Body of pancreas (tissue), 4 donors: Measurements from ENCODE around the gene ATXN7L3. TPM values are rescaled to one million over a fixed set of nuclear protein-coding genes. Genes with fewer than 3 reads are reported as not detected.

Source experiments
- ATAC-seq: fragments of 150-250 bp; one replicate; pipeline ENCODE4 v1.9.1; 2016
- DNase-seq, 4 donors: peaks; one replicate each; pipeline ENCODE4 v3.0.0-alpha.2; 2019
- H3K27ac ChIP-seq, 4 donors: fragments of 200-600 bp; sonication (generic); 1 replicate in 3 of 4; 2 replicates in 1 of 4; pipeline versions ENCODE4 v1.5.1 to v1.6.1; 2016 to 2019; ENCODE audit warnings: mild to moderate bottlenecking in 1 of 4, mixed read lengths in 1 of 4, moderate library complexity in 1 of 4
- H3K27me3 ChIP-seq, 2 donors: fragments of 200-600 bp; sonication (generic); one replicate each; pipeline ENCODE4 v1.6.0; 2016; ENCODE audit warnings: mild to moderate bottlenecking in 1 of 2
- H3K36me3 ChIP-seq, 2 donors: fragments of 200-600 bp; sonication (generic); replicated peaks in 1 of 2; 2 replicates each; pipeline ENCODE4 v1.5.1; 2016; ENCODE audit warnings: low read depth in 2 of 2; ENCODE audit not compliant: insufficient read depth in 1 of 2
- H3K4me1 ChIP-seq: fragments of 200-600 bp; sonication (generic); one replicate; pipeline ENCODE4 v1.6.0; 2016
- H3K4me3 ChIP-seq, 2 donors: fragments of 200-600 bp; sonication (generic); 1 replicate in 1 of 2; 2 replicates in 1 of 2; pipeline ENCODE4 v1.5.1; 2016 to 2019
- H3K9me3 ChIP-seq, 3 donors: fragments of 200-600 bp; sonication (generic); 1 replicate in 2 of 3; 2 replicates in 1 of 3; pipeline ENCODE4 v1.5.1; 2016
- CTCF ChIP-seq, 7 experiments: fragments of 450-650 bp in 4 of 7; fragments of 200-600 bp in 3 of 7; sonication (generic) in 3 of 7; IDR thresholded peaks; one replicate each; pipeline ENCODE4 v1.5.1; 2016 to 2019; ENCODE audit warnings: antibody characterized with exemption in 7 of 7
- POLR2A ChIP-seq, 3 donors: fragments of 450-650 bp; IDR thresholded peaks; one replicate each; pipeline ENCODE4 v1.6.1; 2016; ENCODE audit warnings: antibody characterized with exemption in 3 of 3, mild to moderate bottlenecking in 2 of 3
- WGBS, 2 donors: methylation state at CpG; one replicate each; pipeline ENCODE4 v1.1.5; 2017; 5-methylcytosine and 5-hydroxymethylcytosine counted together
- intact Hi-C: fragments of 100-400 bp; cut with DNase I; formaldehyde crosslinking; loops from one replicate; pipeline ENCODE4 v1.15.1; 2023
- total RNA-seq, 2 donors: library from RNA; depleted of rRNA; stranded (reverse); fragments of >200 nt; gene quantifications; one replicate each; pipeline ENCODE4 v1.1.0, GENCODE V29; 2016

ATXN7L3 gene
- total RNA-seq, 2 donors from 2014 or later, result 21.0 to 37.6 TPM

GRCh38 chr17:44218344-44219107, 18.8 kb upstream of the ATXN7L3 start:
- Histone ChIP-seq H3K27ac (peak overlapping the region; percentile 94 to 99 (median 99)), H3K27me3 (no peaks in the 10 kb centered on the region), H3K4me3 (peak overlapping the region; percentile 15 to 33), H3K36me3 (peaks cover 9 to 24% of the 10 kb centered on the region in 2 donors), H3K4me1 (peaks cover 35% of the 10 kb centered on the region), H3K9me3 (no peaks in the 10 kb centered on the region)
- ATAC-seq (peak; percentile 71), DNase-seq (peak; percentile 88 to 90 (median 88))
- WGBS, 2 donors, result 0 to 10% methylated on average over 2 to 40 of the region's 89 CpGs
- intact Hi-C loops, result loop anchor here (5.0 kb wide), 1 partner anchor 104 kb away; the partner anchor contains the start of gene SLC25A39
- TF ChIP-seq CTCF (IDR thresholded peaks at IDR 0.05) (peak; percentile 47 to 61 (median 56)), POLR2A (IDR thresholded peaks at IDR 0.05) (peak in 1 of 3 donors; percentile 46)

- TF ChIP-seq POLR2A (IDR thresholded peaks at IDR 0.05), result no peak
- no peak for TF ChIP-seq CTCF (IDR thresholded peaks at IDR 0.05)
- H3K36me3 ChIP-seq, result peaks cover 9 to 24% of the 10 kb centered on the region in 2 donors
- H3K4me3 ChIP-seq, result no peak overlapping the region
- H3K9me3 ChIP-seq, result no peaks in the 10 kb centered on the region
- intact Hi-C loops, result loop anchor here (5.0 kb wide), 1 partner anchor 104 kb away; the partner anchor contains the start of gene SLC25A39
- H3K27ac ChIP-seq, result peak overlapping the region; percentile 2 to 99 (median 99)
- no peak for ATAC-seq
- DNase-seq, result no peak
- H3K4me1 ChIP-seq, result peaks cover 28% of the 10 kb centered on the region
- H3K27me3 ChIP-seq, result no peaks in the 10 kb centered on the region
- WGBS, 2 donors, result 6% methylated on average over 10 of the region's 10 CpGs
Observed at GRCh38 chr17:44217738-44218343, 18.2 kb upstream of the ATXN7L3 start.

- intact Hi-C loops, result loop anchor here (5.0 kb wide), 1 partner anchor 106 kb away; the partner anchor contains the start of gene SLC25A39
- DNase-seq, result no peak
- Histone ChIP-seq H3K9me3 (no peaks in the 10 kb centered on the region), H3K4me3 (no peak overlapping the region), H3K36me3 (peaks cover 9 to 24% of the 10 kb centered on the region in 2 donors), H3K27ac (no peak overlapping the region), H3K27me3 (no peaks in the 10 kb centered on the region), H3K4me1 (peaks cover 20% of the 10 kb centered on the region)
- WGBS, 2 donors, result 55 to 69% methylated on average over 5 of the region's 5 CpGs
- TF ChIP-seq POLR2A (IDR thresholded peaks at IDR 0.05) (no peak), CTCF (IDR thresholded peaks at IDR 0.05) (no peak)
- no peak for ATAC-seq
Observed at GRCh38 chr17:44216694-44217093, 17.0 kb upstream of the ATXN7L3 start.

- no peaks in the 10 kb centered on the region for H3K9me3 ChIP-seq
- DNase-seq (no peak), ATAC-seq (no peak)
- TF ChIP-seq POLR2A (IDR thresholded peaks at IDR 0.05) (no peak), CTCF (IDR thresholded peaks at IDR 0.05) (no peak)
- no peak overlapping the region for H3K27ac ChIP-seq
- H3K4me3 ChIP-seq, result no peak overlapping the region
- H3K4me1 ChIP-seq, result peaks cover 23% of the 10 kb centered on the region
- H3K27me3 ChIP-seq, result no peaks in the 10 kb centered on the region
- H3K36me3 ChIP-seq, result peaks cover 9 to 24% of the 10 kb centered on the region in 2 donors
- intact Hi-C loops, result loop anchor here (5.0 kb wide), 1 partner anchor 106 kb away; the partner anchor contains the start of gene SLC25A39
- WGBS, 2 donors, result 52 to 79% methylated on average over 5 of the region's 5 CpGs
Observed at GRCh38 chr17:44216173-44216572, 16.5 kb upstream of the ATXN7L3 start.
